GM12878 (cell line): ENCODE results near the gene HYI. TPM values are rescaled to one million over a fixed set of nuclear protein-coding genes. Genes with fewer than 3 reads are reported as not detected.

Experiments used
- ATAC-seq: fragments of 200-7000 bp; cut with Tn5 transposase; 3 replicates; pipeline ENCODE4 v1.9.1; 2020; ENCODE audit warnings: mild to moderate bottlenecking, moderate library complexity
- BruUV-seq: library from RNA; stranded (reverse); fragments of 400-500 nt; replicated peaks from 2 replicates; lab custom pipeline; 2021; lab: Mats Ljungman, UMichigan
- CTCF ChIA-PET: fragments of 300-600 bp; sonication (Branson Sonifier 250); formaldehyde crosslinking; extraction: SDS; loops from one replicate; lab custom pipeline; 2021; ENCODE audit warnings: inconsistent platforms; lab: Yijun Ruan, JAX
- POLR2A ChIA-PET: fragments of 350-600 bp; formaldehyde crosslinking; extraction: SDS; loops from one replicate; lab custom pipeline; 2021; ENCODE audit warnings: inconsistent platforms; lab: Charles Lee
- RAD21 ChIA-PET: fragments of 300-600 bp; sonication (Branson Sonifier 250); formaldehyde crosslinking; loops from one replicate; lab custom pipeline; 2023; ENCODE audit warnings: antibody characterized with exemption; ENCODE audit not compliant: unreplicated experiment; lab: Charles Lee
- SMC1A ChIA-PET: fragments of 300-600 bp; sonication (Branson Sonifier 250); formaldehyde crosslinking; loops from one replicate; lab custom pipeline; 2023; ENCODE audit not compliant: unreplicated experiment, uncharacterized antibody; lab: Charles Lee
- DNase-seq: peaks from one replicate; pipeline ENCODE4 v3.0.0-alpha.2; 2011; ENCODE audit warnings: low read depth, low spot score
- FAIRE-seq: peaks from 3 replicates; lab custom pipeline; 2011; peaks lifted over from hg19 to GRCh38; lab: Jason Lieb, UNC
- H2AFZ ChIP-seq: 2 replicates; pipeline ENCODE4 v1.6.0; 2011; ENCODE audit warnings: low read depth, low read length, control low read depth; ENCODE audit not compliant: control insufficient read depth
- H3K27ac ChIP-seq: 2 replicates; pipeline ENCODE4 v1.5.1; 2011; ENCODE audit warnings: control low read depth; ENCODE audit not compliant: control insufficient read depth, insufficient read depth
- H3K27me3 ChIP-seq, 2 experiments: replicated peaks in 1 of 2; 2 replicates each; pipeline versions ENCODE4 v1.6.0 to v1.6.1; 2011; ENCODE audit warnings: low read length in 1 of 2; ENCODE audit not compliant: control insufficient read depth in 2 of 2, insufficient read depth in 2 of 2
- H3K36me3 ChIP-seq, 2 experiments: 2 replicates each; pipeline ENCODE4 v1.5.1; 2011; ENCODE audit warnings: low read length in 1 of 2; ENCODE audit not compliant: control insufficient read depth in 2 of 2, insufficient read depth in 2 of 2
- H3K4me1 ChIP-seq: 2 replicates; pipeline ENCODE4 v1.6.1; 2011; ENCODE audit warnings: mild to moderate bottlenecking, low read length, moderate library complexity, mixed read lengths; ENCODE audit not compliant: control insufficient read depth, insufficient read depth
- H3K4me2 ChIP-seq: 2 replicates; pipeline ENCODE4 v1.6.0; 2011; ENCODE audit warnings: control low read depth; ENCODE audit not compliant: control insufficient read depth, insufficient read depth
- H3K4me3 ChIP-seq: fragments of 200-600 bp; sonication (generic); 2 replicates; pipeline ENCODE4 v1.5.1; 2016
- H3K79me2 ChIP-seq: 2 replicates; pipeline ENCODE4 v1.6.0; 2011; ENCODE audit warnings: low read length; ENCODE audit not compliant: control insufficient read depth, insufficient read depth
- H3K9ac ChIP-seq: 2 replicates; pipeline ENCODE4 v1.8.0; 2011; ENCODE audit warnings: low read length, control low read depth, mixed read lengths; ENCODE audit not compliant: control insufficient read depth, insufficient read depth
- H3K9me3 ChIP-seq: replicated peaks from 3 replicates; pipeline ENCODE4 v1.5.1; 2011; ENCODE audit warnings: mild to moderate bottlenecking, low read length; ENCODE audit not compliant: control insufficient read depth, insufficient read depth
- H4K20me1 ChIP-seq: 2 replicates; pipeline ENCODE4 v1.6.0; 2011; ENCODE audit not compliant: control insufficient read depth, insufficient read depth
- ATF7 ChIP-seq: fragments of 450-650 bp; IDR thresholded peaks from 2 replicates; pipeline ENCODE4 v1.6.1; 2016; ENCODE audit warnings: low read depth, mild to moderate bottlenecking
- BMI1 ChIP-seq: fragments of 450-650 bp; IDR thresholded peaks from 2 replicates; pipeline ENCODE4 v1.6.1; 2016; ENCODE audit warnings: mild to moderate bottlenecking, moderate library complexity, borderline replicate concordance
- CHD1 ChIP-seq: IDR thresholded peaks from 2 replicates; pipeline ENCODE4 v1.6.1; 2012; ENCODE audit warnings: low read depth, low read length, improper control_type of control experiment
- EP300 ChIP-seq, 2 experiments: fragments of 150-350 bp in 1 of 2; IDR thresholded peaks; 2 replicates each; pipeline ENCODE4 v1.6.1; 2011 to 2012; ENCODE audit warnings: low read depth in 2 of 2, low read length in 2 of 2, borderline replicate concordance in 1 of 2, improper control_type of control experiment in 1 of 2, inconsistent platforms in 1 of 2; ENCODE audit not compliant: control insufficient read depth in 1 of 2
- GATAD2B ChIP-seq: fragments of 450-650 bp; conservative IDR thresholded peaks from 2 replicates; pipeline ENCODE4 v1.6.1; 2017; ENCODE audit warnings: low read depth, mild to moderate bottlenecking, moderate library complexity
- HDAC6 ChIP-seq: fragments of 200-600 bp; sonication (generic); IDR thresholded peaks from one replicate; pipeline ENCODE4 v1.8.0; 2017; ENCODE audit warnings: antibody characterized with exemption; ENCODE audit not compliant: unreplicated experiment
- IKZF2 ChIP-seq, 2 experiments: fragments of 450-650 bp; IDR thresholded peaks; 2 replicates each; pipeline ENCODE4 v1.6.1; 2017; ENCODE audit warnings: mild to moderate bottlenecking in 2 of 2, moderate library complexity in 2 of 2
- LARP7 ChIP-seq: fragments of 450-650 bp; IDR thresholded peaks from 2 replicates; pipeline ENCODE4 v1.6.1; 2017; ENCODE audit warnings: mild to moderate bottlenecking
- MEF2B ChIP-seq: fragments of 450-650 bp; IDR thresholded peaks from 2 replicates; pipeline ENCODE4 v1.6.1; 2018; ENCODE audit warnings: mild to moderate bottlenecking, moderate library complexity; ENCODE audit not compliant: partially characterized antibody, poor library complexity, severe bottlenecking
- MTA2 ChIP-seq: fragments of 450-650 bp; IDR thresholded peaks from 2 replicates; pipeline ENCODE4 v1.6.1; 2016; ENCODE audit warnings: low read depth, mild to moderate bottlenecking, moderate library complexity
- NR2C2 ChIP-seq: IDR thresholded peaks from 2 replicates; pipeline ENCODE4 v1.6.1; 2011; ENCODE audit warnings: borderline replicate concordance, low read depth; ENCODE audit not compliant: control insufficient read depth, insufficient read length
- RCOR1 ChIP-seq: conservative IDR thresholded peaks from 2 replicates; pipeline ENCODE4 v1.6.1; 2012; ENCODE audit warnings: low read depth, low read length, improper control_type of control experiment
- TARDBP ChIP-seq: IDR thresholded peaks from 2 replicates; pipeline ENCODE4 v1.6.1; 2016; ENCODE audit warnings: borderline replicate concordance
- TBL1XR1 ChIP-seq: IDR thresholded peaks from 2 replicates; pipeline ENCODE4 v1.6.1; 2012; ENCODE audit warnings: low read depth, low read length, improper control_type of control experiment
- ZNF274 ChIP-seq: IDR thresholded peaks from one replicate; pipeline ENCODE4 v1.8.0; 2011; ENCODE audit not compliant: insufficient read length, insufficient read depth
- WGBS: methylation state at CpG from one replicate; pipeline ENCODE4 v1.1.6; 2016; ENCODE audit warnings: low lambda C conversion rate; ENCODE audit not compliant: insufficient replicate concordance, insufficient coverage; ENCODE audit errors: missing lambda C conversion rate; 5-methylcytosine and 5-hydroxymethylcytosine counted together
- in situ Hi-C: fragments of 300-500 bp; cut with MboI; formaldehyde crosslinking; loops from 9 replicates; pipeline ENCODE4 v1.14.3; 2018; ENCODE audit warnings: mixed read lengths
- intact Hi-C: fragments of 100-400 bp; cut with micrococcal nuclease; formaldehyde crosslinking; loops from one replicate; pipeline ENCODE4 v1.14.2; 2022; ENCODE audit not compliant: unreplicated experiment
- polyA plus RNA-seq, 11 experiments: library from polyadenylated mRNA; depleted of rRNA in 4 of 11; unstranded in 6 of 11; stranded (reverse) in 5 of 11; fragments of >200 nt; fragmentation: Nextera tagmentation in 4 of 11; fragmentation: Illumina TruSeq in 1 of 11; extraction: Ambion mirVana in 4 of 11; extraction: Trizol in 1 of 11; gene quantifications; 1 replicate in 1 of 11; 2 replicates in 10 of 11; pipeline versions ENCODE4 v1.2.1 to v1.2.3, GENCODE V29; 2011 to 2016; ENCODE audit warnings: inconsistent platforms in 2 of 11, missing spikeins in 2 of 11, low read depth in 1 of 11
- total RNA-seq, 4 experiments: library from RNA; depleted of rRNA in 3 of 4; stranded (reverse); fragments of >200 nt in 3 of 4; fragmentation: Illumina TruSeq in 1 of 4; extraction: Trizol in 1 of 4; gene quantifications; 2 replicates each; pipeline versions ENCODE4 v1.2.1 to v1.2.3, GENCODE V29; 2013 to 2021
- TF ChIP-seq, protein P1 (sequence below): fragments of 150-350 bp; IDR thresholded peaks from 2 replicates; pipeline ENCODE4 v1.6.1; 2014; ENCODE audit warnings: mild to moderate bottlenecking, low read depth, low read length
- TF ChIP-seq, protein P2 (sequence below): IDR thresholded peaks from 2 replicates; pipeline ENCODE4 v1.6.1; 2011; ENCODE audit warnings: low read depth, low read length, improper control_type of control experiment, borderline replicate concordance
- TF ChIP-seq, protein P3 (sequence below): fragments of 450-650 bp; IDR thresholded peaks from 2 replicates; pipeline ENCODE4 v1.6.1; 2016; ENCODE audit warnings: mild to moderate bottlenecking
- TF ChIP-seq, protein P4 (sequence below): IDR thresholded peaks from 2 replicates; pipeline ENCODE4 v1.6.1; 2012; ENCODE audit warnings: low read depth, low read length, improper control_type of control experiment

Gene HYI
- total and polyA plus RNA-seq, 10 of the 15 experiments (the other 5 are each of a cell fraction or from before 2014, with no cell fraction given): 0.27 to 5.5 (median 2.0) TPM

DNA sequence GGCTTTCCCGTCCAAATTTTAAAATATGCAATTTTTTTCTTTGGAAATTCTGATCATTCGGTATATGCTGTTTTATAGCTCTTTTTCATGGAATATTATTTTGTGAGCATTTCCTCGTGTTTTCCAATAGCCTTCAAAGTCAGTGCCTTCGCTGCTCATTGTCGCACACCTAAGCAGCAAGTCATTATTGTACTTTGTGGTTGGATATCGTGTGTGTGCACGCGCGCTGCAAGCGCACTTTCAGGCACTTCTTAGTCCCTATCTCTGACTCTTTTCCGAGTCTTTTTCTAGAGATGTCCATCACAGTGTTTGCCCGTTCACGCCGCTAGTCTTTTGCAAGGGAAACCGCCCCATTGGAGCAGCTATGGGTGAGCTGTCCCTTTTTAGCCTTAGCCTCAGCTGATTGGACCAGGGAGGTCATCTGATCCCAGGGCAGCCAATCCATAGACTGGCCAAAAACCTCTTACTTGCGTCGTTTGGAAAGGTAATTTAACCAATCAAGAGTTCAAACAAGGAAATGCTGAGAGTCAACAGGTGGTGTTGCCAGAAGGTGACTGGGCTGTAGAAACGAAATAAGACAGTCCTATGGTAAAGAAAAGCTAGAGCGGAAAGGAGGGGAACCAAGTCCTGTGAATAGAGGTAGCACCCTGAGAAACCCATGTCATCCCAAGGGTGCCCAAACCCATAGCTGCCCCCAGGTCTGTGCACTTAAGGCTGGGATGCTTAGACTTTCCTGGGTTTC is 710 bp upstream of the HYI start:
- peaks cover 0 to 12% of the 10 kb centered on the region in 2 experiments; a peak in 2 of 4 replicates for H3K36me3 ChIP-seq
- ChIA-PET RAD21 (interaction anchor here (0.6 to 1.9 kb wide), 9 partner anchors 10 to 555 kb away, joined by 3 to 8 read pairs (median 4); partner anchors contain the start of genes CDC20, ELOVL1 and KDM4A), POLR2A (interaction anchor here (0.5 to 2.2 kb wide), 8 partner anchors 9 to 216 kb away, joined by 3 to 10 read pairs (median 4); partner anchors contain the start of genes ELOVL1 and KDM4A), CTCF (interaction anchor here (0.7 to 2.3 kb wide), 13 partner anchors 8 to 589 kb away, joined by 3 to 13 read pairs (median 4); partner anchors contain the start of genes CDC20 and ELOVL1), SMC1A (interaction anchor here (0.8 to 1.8 kb wide), 12 partner anchors 8 to 378 kb away, joined by 3 to 5 read pairs (median 4); no protein-coding TSS in a partner anchor)
- peak overlapping the region; percentile 90 for H3K4me2 ChIP-seq
- H3K79me2 ChIP-seq: no peaks in the 10 kb centered on the region
- no peaks in the 10 kb centered on the region for H4K20me1 ChIP-seq
- peaks cover 7% of the 10 kb centered on the region for H3K4me1 ChIP-seq
- in situ Hi-C loops: no loop called here
- ATAC-seq (peak; percentile 93), FAIRE-seq (peak; percentile 96), DNase-seq (peak; percentile 74)
- H3K27ac ChIP-seq: peak overlapping the region; percentile 61
- no TSS peak for BruUV-seq
- peak overlapping the region; percentile 74; the same call in 1 of the 2 replicates for H3K4me3 ChIP-seq
- H2AFZ ChIP-seq: peak overlapping the region; percentile 87
- intact Hi-C loops: no loop called here
- H3K9me3 ChIP-seq: no peaks in the 10 kb centered on the region; the same call in 2 of the 3 replicates
- no peaks in the 10 kb centered on the region for H3K27me3 ChIP-seq
- WGBS: 4% methylated on average over 19 of the region's 19 CpGs
- H3K9ac ChIP-seq: peak overlapping the region; percentile 72
- no peak for TF ChIP-seq GATAD2B
- TF ChIP-seq HDAC6: no peak
- TF ChIP-seq CHD1: no peak
- TF ChIP-seq EP300 (IDR thresholded peaks at IDR 0.05; ENCODE audit: borderline replicate concordance in 1 of 2, control insufficient read depth in 1 of 2, low read depth in 2 of 2, low read length in 2 of 2): no peak
- TF ChIP-seq, protein P1, sequence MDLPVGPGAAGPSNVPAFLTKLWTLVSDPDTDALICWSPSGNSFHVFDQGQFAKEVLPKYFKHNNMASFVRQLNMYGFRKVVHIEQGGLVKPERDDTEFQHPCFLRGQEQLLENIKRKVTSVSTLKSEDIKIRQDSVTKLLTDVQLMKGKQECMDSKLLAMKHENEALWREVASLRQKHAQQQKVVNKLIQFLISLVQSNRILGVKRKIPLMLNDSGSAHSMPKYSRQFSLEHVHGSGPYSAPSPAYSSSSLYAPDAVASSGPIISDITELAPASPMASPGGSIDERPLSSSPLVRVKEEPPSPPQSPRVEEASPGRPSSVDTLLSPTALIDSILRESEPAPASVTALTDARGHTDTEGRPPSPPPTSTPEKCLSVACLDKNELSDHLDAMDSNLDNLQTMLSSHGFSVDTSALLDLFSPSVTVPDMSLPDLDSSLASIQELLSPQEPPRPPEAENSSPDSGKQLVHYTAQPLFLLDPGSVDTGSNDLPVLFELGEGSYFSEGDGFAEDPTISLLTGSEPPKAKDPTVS: no peak
- no peak for TF ChIP-seq RCOR1
- no peak for TF ChIP-seq ZNF274
- TF ChIP-seq, protein P2, sequence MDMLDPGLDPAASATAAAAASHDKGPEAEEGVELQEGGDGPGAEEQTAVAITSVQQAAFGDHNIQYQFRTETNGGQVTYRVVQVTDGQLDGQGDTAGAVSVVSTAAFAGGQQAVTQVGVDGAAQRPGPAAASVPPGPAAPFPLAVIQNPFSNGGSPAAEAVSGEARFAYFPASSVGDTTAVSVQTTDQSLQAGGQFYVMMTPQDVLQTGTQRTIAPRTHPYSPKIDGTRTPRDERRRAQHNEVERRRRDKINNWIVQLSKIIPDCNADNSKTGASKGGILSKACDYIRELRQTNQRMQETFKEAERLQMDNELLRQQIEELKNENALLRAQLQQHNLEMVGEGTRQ: peak; percentile 75
- no peak for TF ChIP-seq TARDBP
- TF ChIP-seq NR2C2: no peak
- no peak for TF ChIP-seq MEF2B
- TF ChIP-seq, protein P3, sequence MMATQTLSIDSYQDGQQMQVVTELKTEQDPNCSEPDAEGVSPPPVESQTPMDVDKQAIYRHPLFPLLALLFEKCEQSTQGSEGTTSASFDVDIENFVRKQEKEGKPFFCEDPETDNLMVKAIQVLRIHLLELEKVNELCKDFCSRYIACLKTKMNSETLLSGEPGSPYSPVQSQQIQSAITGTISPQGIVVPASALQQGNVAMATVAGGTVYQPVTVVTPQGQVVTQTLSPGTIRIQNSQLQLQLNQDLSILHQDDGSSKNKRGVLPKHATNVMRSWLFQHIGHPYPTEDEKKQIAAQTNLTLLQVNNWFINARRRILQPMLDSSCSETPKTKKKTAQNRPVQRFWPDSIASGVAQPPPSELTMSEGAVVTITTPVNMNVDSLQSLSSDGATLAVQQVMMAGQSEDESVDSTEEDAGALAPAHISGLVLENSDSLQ: peak; percentile 86
- TF ChIP-seq ATF7: no peak
- TF ChIP-seq BMI1: no peak
- TF ChIP-seq LARP7: no peak
- TF ChIP-seq IKZF2 (IDR thresholded peaks at IDR 0.05): peak in 1 of 2 experiments; percentile 3; a peak in 1 of 4 replicates
- no peak for TF ChIP-seq MTA2
- TF ChIP-seq TBL1XR1: no peak
- TF ChIP-seq, protein P4, sequence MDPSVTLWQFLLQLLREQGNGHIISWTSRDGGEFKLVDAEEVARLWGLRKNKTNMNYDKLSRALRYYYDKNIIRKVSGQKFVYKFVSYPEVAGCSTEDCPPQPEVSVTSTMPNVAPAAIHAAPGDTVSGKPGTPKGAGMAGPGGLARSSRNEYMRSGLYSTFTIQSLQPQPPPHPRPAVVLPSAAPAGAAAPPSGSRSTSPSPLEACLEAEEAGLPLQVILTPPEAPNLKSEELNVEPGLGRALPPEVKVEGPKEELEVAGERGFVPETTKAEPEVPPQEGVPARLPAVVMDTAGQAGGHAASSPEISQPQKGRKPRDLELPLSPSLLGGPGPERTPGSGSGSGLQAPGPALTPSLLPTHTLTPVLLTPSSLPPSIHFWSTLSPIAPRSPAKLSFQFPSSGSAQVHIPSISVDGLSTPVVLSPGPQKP: no peak
